NCI-H510A (cell line): ENCODE measurements around the gene SORL1.
"Not testable (repeated sequence)": the region's sequence is repeated elsewhere in the genome, so short reads cannot be mapped to it uniquely, and the experiment has no call there.

Source experiments
- DNase-seq: peaks from one replicate; lab custom pipeline; 2025; lab: John Stamatoyannopoulos, UW

SORL1 gene

GRCh38 chr11:121626980-121627379, 174.9 kb downstream of the SORL1 start:
- DNase-seq: no peak

GRCh38 chr11:121630041-121630440, 177.9 kb downstream of the SORL1 start:
- DNase-seq: no peak

GRCh38 chr11:121631456-121631855, 179.3 kb downstream of the SORL1 start:
- no peak for DNase-seq

GRCh38 chr11:121634273-121634672, 182.2 kb downstream of the SORL1 start:
- DNase-seq: no peak

- no peak for DNase-seq
Observed at GRCh38 chr11:121634889-121635288, 182.8 kb downstream of the SORL1 start.

- DNase-seq: no peak
Observed at GRCh38 chr11:121636081-121636799, 184.1 kb downstream of the SORL1 start.

- DNase-seq: no peak
Observed at GRCh38 chr11:121636800-121637176, 184.7 kb downstream of the SORL1 start.

GRCh38 chr11:121637587-121637986, 185.5 kb downstream of the SORL1 start:
- not testable (repeated sequence) for DNase-seq

- no peak for DNase-seq
Observed at GRCh38 chr11:121643479-121644186, 191.5 kb downstream of the SORL1 start.

- no peak for DNase-seq
Observed at GRCh38 chr11:121644187-121644512, 192.0 kb downstream of the SORL1 start.

GRCh38 chr11:121645001-121645400, 192.9 kb downstream of the SORL1 start:
- DNase-seq: no peak

GRCh38 chr11:121645596-121645995, 193.5 kb downstream of the SORL1 start:
- DNase-seq: no peak

GRCh38 chr11:121648306-121648705, 196.2 kb downstream of the SORL1 start:
- DNase-seq: no peak

- no peak for DNase-seq
Observed at GRCh38 chr11:121649798-121650197, 197.7 kb downstream of the SORL1 start.

- DNase-seq: no peak
Observed at GRCh38 chr11:121650351-121651256, 198.5 kb downstream of the SORL1 start.

- no peak for DNase-seq
Observed at GRCh38 chr11:121651257-121651605, 199.1 kb downstream of the SORL1 start.

- DNase-seq: no peak
Observed at GRCh38 chr11:121652971-121653370, 200.9 kb downstream of the SORL1 start.

- no peak for DNase-seq
Observed at GRCh38 chr11:121654259-121654842, 202.2 kb downstream of the SORL1 start.

GRCh38 chr11:121654843-121655536, 202.9 kb downstream of the SORL1 start:
- DNase-seq: no peak

- DNase-seq: no peak
Observed at GRCh38 chr11:121655537-121656327, 203.6 kb downstream of the SORL1 start.
